IMR-90 (cell line): Measurements from ENCODE around the gene MMP23B.

Experiments used
- BHLHE40 ChIP-seq: fragments of 150-350 bp; IDR thresholded peaks from 2 replicates; pipeline ENCODE4 v1.6.1; 2016; ENCODE audit warnings: mild to moderate bottlenecking, low read depth, low read length
- CTCF ChIP-seq: conservative IDR thresholded peaks from 2 replicates; pipeline ENCODE4 v1.5.1; 2012; ENCODE audit warnings: mild to moderate bottlenecking, low read depth, low read length, improper control_type of control experiment
- ELK1 ChIP-seq: fragments of 150-350 bp; IDR thresholded peaks from 2 replicates; pipeline ENCODE4 v1.6.1; 2016; ENCODE audit warnings: low read depth, mild to moderate bottlenecking, low read length, moderate library complexity, borderline replicate concordance
- MAFK ChIP-seq: IDR thresholded peaks from 2 replicates; pipeline ENCODE4 v1.6.1; 2012; ENCODE audit warnings: low read depth, low read length, improper control_type of control experiment
- MAZ ChIP-seq: IDR thresholded peaks from 2 replicates; pipeline ENCODE4 v1.6.1; 2012; ENCODE audit warnings: low read depth, mild to moderate bottlenecking, low read length, improper control_type of control experiment, moderate library complexity, borderline replicate concordance
- MXI1 ChIP-seq: IDR thresholded peaks from 2 replicates; pipeline ENCODE4 v1.6.1; 2012; ENCODE audit warnings: low read depth, mild to moderate bottlenecking, low read length, moderate library complexity, borderline replicate concordance
- POLR2A ChIP-seq: IDR thresholded peaks from 2 replicates; pipeline ENCODE4 v1.6.1; 2012; ENCODE audit warnings: mild to moderate bottlenecking, low read depth, low read length
- RAD21 ChIP-seq: IDR thresholded peaks from 2 replicates; pipeline ENCODE4 v1.6.1; 2012; ENCODE audit warnings: low read length, improper control_type of control experiment
- RCOR1 ChIP-seq: IDR thresholded peaks from 2 replicates; pipeline ENCODE4 v1.6.1; 2012; ENCODE audit warnings: mild to moderate bottlenecking, low read length, improper control_type of control experiment; ENCODE audit not compliant: insufficient replicate concordance
- RFX5 ChIP-seq: IDR thresholded peaks from 2 replicates; pipeline ENCODE4 v1.8.0; 2012; ENCODE audit warnings: low read depth, mild to moderate bottlenecking, low read length, moderate library complexity
- SMC3 ChIP-seq: fragments of 150-350 bp; IDR thresholded peaks from 2 replicates; pipeline ENCODE4 v1.6.1; 2016; ENCODE audit warnings: low read depth, mild to moderate bottlenecking, antibody characterized with exemption, low read length, moderate library complexity

DNA sequence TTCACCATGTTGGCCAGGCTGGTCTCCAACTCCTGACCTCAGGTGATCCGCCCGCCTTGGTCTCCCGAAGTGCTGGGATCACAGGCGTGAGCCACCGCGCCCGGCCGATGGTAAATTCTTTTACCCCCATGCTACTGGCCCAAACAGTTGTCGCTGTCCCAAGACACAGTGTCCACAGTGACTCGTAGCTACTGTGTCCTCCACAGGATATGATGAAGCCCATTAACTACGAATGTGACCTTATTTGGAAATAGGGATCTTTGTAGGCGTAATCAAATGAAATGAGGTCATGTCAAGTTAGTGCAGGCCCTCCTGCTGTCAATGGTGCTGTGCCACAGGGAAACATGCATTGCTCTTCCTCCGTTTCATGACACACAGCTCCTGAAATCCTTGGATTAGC is 40.5 kb upstream of the MMP23B start:
- no peak for TF ChIP-seq CTCF
- TF ChIP-seq RFX5: no peak
- no peak for TF ChIP-seq POLR2A
- TF ChIP-seq BHLHE40: no peak
- no peak for TF ChIP-seq SMC3
- TF ChIP-seq MAFK: no peak
- no peak for TF ChIP-seq RAD21
- no peak for TF ChIP-seq MXI1
- TF ChIP-seq ELK1: no peak
- no peak for TF ChIP-seq RCOR1
- no peak for TF ChIP-seq MAZ
